CD14-positive monocyte (primary cell): ENCODE results near the gene ABCA4. TPM values are rescaled to one million over a fixed set of nuclear protein-coding genes. Genes with fewer than 3 reads are reported as not detected.
A peak's percentile ranks its signal among the peaks of the same experiment; 100 is the strongest.

Experiments
- DNase-seq, 3 donors: peaks; one replicate each; pipeline ENCODE4 v3.0.0-alpha.2; 2011 to 2022
- H2AFZ ChIP-seq: 2 replicates; pipeline ENCODE4 v1.6.0; 2012; ENCODE audit warnings: mild to moderate bottlenecking, low read depth, low read length, inconsistent platforms; ENCODE audit not compliant: insufficient read depth, poor library complexity, severe bottlenecking
- H3K27ac ChIP-seq, 2 donors: 1 replicate in 1 of 2; 2 replicates in 1 of 2; pipeline ENCODE4 v1.5.1; 2012 to 2013; ENCODE audit warnings: low read length in 2 of 2, control low read depth in 1 of 2, inconsistent platforms in 1 of 2, low read depth in 1 of 2, mild to moderate bottlenecking in 1 of 2
- H3K27me3 ChIP-seq, 2 donors: one replicate each; pipeline versions ENCODE4 v1.6.0 to v1.6.1; 2011 to 2013; ENCODE audit warnings: low read length in 2 of 2; ENCODE audit not compliant: control insufficient read depth in 2 of 2, insufficient read depth in 2 of 2
- H3K36me3 ChIP-seq, 2 donors: replicated peaks in 1 of 2; 1 replicate in 1 of 2; 2 replicates in 1 of 2; pipeline versions ENCODE4 v1.5.1 to v1.6.1; 2012 to 2013; ENCODE audit warnings: low read length in 2 of 2, control low read depth in 1 of 2, inconsistent platforms in 1 of 2, mild to moderate bottlenecking in 1 of 2; ENCODE audit not compliant: insufficient read depth in 2 of 2, control insufficient read depth in 1 of 2
- H3K4me1 ChIP-seq, 2 donors: 1 replicate in 1 of 2; 2 replicates in 1 of 2; pipeline versions ENCODE4 v1.5.1 to v1.6.1; 2012 to 2013; ENCODE audit warnings: low read length in 2 of 2, control low read depth in 1 of 2, inconsistent platforms in 1 of 2, mild to moderate bottlenecking in 1 of 2, moderate library complexity in 1 of 2; ENCODE audit not compliant: insufficient read depth in 2 of 2, control insufficient read depth in 1 of 2
- H3K4me2 ChIP-seq: replicated peaks from 2 replicates; pipeline ENCODE3; 2012; ENCODE audit warnings: low read length, moderate library complexity, mild to moderate bottlenecking; ENCODE audit not compliant: poor library complexity, severe bottlenecking; ENCODE audit errors: extremely low read depth
- H3K4me3 ChIP-seq, 3 experiments: fragments of 200-600 bp in 1 of 3; sonication (generic) in 1 of 3; replicated peaks in 1 of 3; 1 replicate in 2 of 3; 2 replicates in 1 of 3; pipeline ENCODE4 v1.5.1; 2011 to 2013; ENCODE audit warnings: low read length in 3 of 3, mild to moderate bottlenecking in 3 of 3, control low read depth in 2 of 3, low read depth in 2 of 3, inconsistent platforms in 1 of 3, moderate library complexity in 1 of 3
- H3K79me2 ChIP-seq: 2 replicates; pipeline ENCODE4 v1.6.0; 2012; ENCODE audit warnings: mild to moderate bottlenecking, control low read depth, inconsistent platforms, low read length, moderate library complexity; ENCODE audit not compliant: insufficient read depth
- H3K9ac ChIP-seq: 2 replicates; pipeline ENCODE4 v1.6.0; 2017; ENCODE audit warnings: low read length, mild to moderate bottlenecking; ENCODE audit not compliant: insufficient read depth, poor library complexity, severe bottlenecking
- H3K9me3 ChIP-seq, 2 donors: replicated peaks in 1 of 2; 1 replicate in 1 of 2; 2 replicates in 1 of 2; pipeline versions ENCODE4 v1.5.1 to v1.6.1; 2012 to 2013; ENCODE audit warnings: low read length in 2 of 2, control low read depth in 1 of 2; ENCODE audit not compliant: control insufficient read depth in 1 of 2, insufficient read depth in 1 of 2
- H4K20me1 ChIP-seq: 2 replicates; pipeline ENCODE4 v1.6.0; 2012; ENCODE audit warnings: mild to moderate bottlenecking, low read length, control low read depth, moderate library complexity; ENCODE audit not compliant: insufficient read depth
- H3K27ac Mint-ChIP-seq, 7 donors: one replicate each; pipeline ENCODE4 v1.8.0; 2020; ENCODE audit warnings: mild to moderate bottlenecking in 7 of 7, mixed read lengths in 7 of 7, moderate library complexity in 6 of 7, inconsistent platforms in 2 of 7
- H3K27me3 Mint-ChIP-seq, 3 donors: one replicate each; pipeline ENCODE4 v1.8.0; 2021 to 2022; ENCODE audit warnings: low read depth in 3 of 3, mild to moderate bottlenecking in 3 of 3, mixed read lengths in 3 of 3, moderate library complexity in 3 of 3, inconsistent platforms in 1 of 3
- H3K36me3 Mint-ChIP-seq, 2 donors: one replicate each; pipeline ENCODE4 v1.8.0; 2020; ENCODE audit warnings: mixed read lengths in 2 of 2, inconsistent platforms in 1 of 2, mild to moderate bottlenecking in 1 of 2
- H3K4me1 Mint-ChIP-seq: one replicate; pipeline ENCODE4 v1.8.0; 2020; ENCODE audit warnings: mild to moderate bottlenecking, mixed read lengths
- H3K4me3 Mint-ChIP-seq, 2 donors: one replicate each; pipeline ENCODE4 v1.8.0; 2020; ENCODE audit warnings: mild to moderate bottlenecking in 2 of 2, mixed read lengths in 2 of 2, moderate library complexity in 1 of 2
- H3K9me3 Mint-ChIP-seq, 7 donors: one replicate each; pipeline ENCODE4 v1.8.0; 2020 to 2022; ENCODE audit warnings: mixed read lengths in 7 of 7, mild to moderate bottlenecking in 6 of 7, moderate library complexity in 6 of 7, inconsistent platforms in 2 of 7
- CTCF ChIP-seq: fragments of 200-600 bp; IDR thresholded peaks from one replicate; pipeline ENCODE4 v1.8.0; 2022; ENCODE audit warnings: antibody characterized with exemption, mild to moderate bottlenecking
- WGBS: methylation state at CpG from one replicate; pipeline ENCODE4 v1.1.5; 2013; ENCODE audit warnings: missing lambda C conversion rate; ENCODE audit not compliant: insufficient coverage; 5-methylcytosine and 5-hydroxymethylcytosine counted together
- intact Hi-C, 2 donors: fragments of 100-400 bp; cut with micrococcal nuclease; formaldehyde crosslinking; loops; one replicate each; pipeline versions ENCODE4 v1.15.0 to v1.15.1; 2023
- polyA plus RNA-seq, 3 donors: library from polyadenylated mRNA; depleted of rRNA in 1 of 3; unstranded in 2 of 3; stranded (reverse) in 1 of 3; fragments of 300-500 nt in 2 of 3; fragments of >200 nt in 1 of 3; fragmentation: Illumina TruSeq in 2 of 3; gene quantifications; 1 replicate in 2 of 3; 2 replicates in 1 of 3; pipeline ENCODE4 v1.2.3, GENCODE V29; 2012 to 2021

ABCA4 gene
- polyA plus RNA-seq, 3 donors = not detected

- Histone ChIP-seq H2AFZ (no peak overlapping the region), H3K9ac (no peak overlapping the region), H3K9me3 (no peaks in the 10 kb centered on the region), H3K4me2 (peak overlapping the region; percentile 32), H3K27me3 (no peaks in the 10 kb centered on the region), H3K4me3 (peak overlapping the region in 1 of 3 experiments; percentile 17), H3K36me3 (no peaks in the 10 kb centered on the region), H3K4me1 (peaks cover 42 to 45% of the 10 kb centered on the region in 2 donors), H4K20me1 (no peaks in the 10 kb centered on the region), H3K79me2 (no peaks in the 10 kb centered on the region), H3K27ac (peak overlapping the region; percentile 5 to 71)
- H3K27ac Mint-ChIP-seq = peak overlapping the region; percentile 25 to 83 (median 56)
- WGBS = 25% methylated on average over 1 of the region's 3 CpGs
- H3K9me3 Mint-ChIP-seq = peaks cover 0 to 1% (median 0%) of the 10 kb centered on the region in 7 donors
- peaks cover 2 to 7% (median 4%) of the 10 kb centered on the region in 3 donors for H3K27me3 Mint-ChIP-seq
- TF ChIP-seq CTCF = no peak
- no peaks in the 10 kb centered on the region for H3K36me3 Mint-ChIP-seq
- peak; percentile 18 to 48 (median 37) for DNase-seq
- H3K4me1 Mint-ChIP-seq = peaks cover 51% of the 10 kb centered on the region
- peak overlapping the region in 1 of 2 donors; percentile 43 for H3K4me3 Mint-ChIP-seq
- intact Hi-C loops = no loop called here
These were observed 132.2 kb downstream of the ABCA4 start for GRCh38 chr1:93988634-93989350.

- Histone ChIP-seq H3K27ac (no peak overlapping the region), H3K4me1 (no peaks in the 10 kb centered on the region), H4K20me1 (no peaks in the 10 kb centered on the region), H3K27me3 (peaks cover 0 to under 1% of the 10 kb centered on the region in 2 donors), H3K4me3 (no peak overlapping the region), H3K79me2 (no peaks in the 10 kb centered on the region), H2AFZ (no peak overlapping the region), H3K4me2 (no peak overlapping the region), H3K9me3 (no peaks in the 10 kb centered on the region), H3K36me3 (no peaks in the 10 kb centered on the region), H3K9ac (no peak overlapping the region)
- Mint-ChIP-seq H3K36me3 (no peaks in the 10 kb centered on the region), H3K27me3 (peaks cover 0 to 6% (median 5%) of the 10 kb centered on the region in 3 donors), H3K27ac (no peak overlapping the region), H3K4me3 (no peak overlapping the region), H3K9me3 (peaks cover 0 to 1% (median 0%) of the 10 kb centered on the region in 7 donors), H3K4me1 (no peaks in the 10 kb centered on the region)
- no peak for TF ChIP-seq CTCF
- intact Hi-C loops = no loop called here
- no peak for DNase-seq
- no CpG with 5 or more reads among the region's 1 CpG for WGBS
These were observed 139.7 kb downstream of the ABCA4 start for GRCh38 chr1:93981274-93981667.
